PFSK-1 (cell line): ENCODE data around the gene ALDH9A1.

ENCODE experiments used
- POLR2AphosphoS5 ChIP-seq: IDR thresholded peaks from 2 replicates; pipeline ENCODE4 v1.6.1; 2012; ENCODE audit warnings: low read depth, mild to moderate bottlenecking, control low read depth, low read length, moderate library complexity
- SIN3A ChIP-seq: IDR thresholded peaks from 2 replicates; pipeline ENCODE4 v1.6.1; 2012; ENCODE audit warnings: mild to moderate bottlenecking, low read length, moderate library complexity, borderline replicate concordance; ENCODE audit not compliant: insufficient read depth

GRCh38 chr1:165738794-165739193 lies 40.4 kb upstream of the ALDH9A1 start:
- TF ChIP-seq SIN3A (no peak), POLR2AphosphoS5 (no peak)
